Bone marrow (tissue), 2 donors: Measurements from ENCODE around the gene OXSR1.
"Not testable (repeated sequence)": the region's sequence is repeated elsewhere in the genome, so short reads cannot be mapped to it uniquely, and the experiment has no call there.

Source experiments
- DNase-seq, 2 donors: peaks; one replicate each; lab custom pipeline; 2025; lab: John Stamatoyannopoulos, UW

The OXSR1 gene

GRCh38 chr3:38127611-38128302 lies 37.6 kb upstream of the OXSR1 start:
- no peak for DNase-seq

GRCh38 chr3:38128303-38128655 lies 37.1 kb upstream of the OXSR1 start:
- no peak for DNase-seq

- DNase-seq: no peak
Observed at GRCh38 chr3:38129058-38129457, 36.3 kb upstream of the OXSR1 start.

GRCh38 chr3:38130631-38131065 lies 34.7 kb upstream of the OXSR1 start:
- no peak for DNase-seq

- peak in 1 of 2 donors; percentile 25 for DNase-seq
Observed at GRCh38 chr3:38131621-38132369, 33.5 kb upstream of the OXSR1 start.

GRCh38 chr3:38133209-38133556 lies 32.2 kb upstream of the OXSR1 start:
- no peak for DNase-seq

GRCh38 chr3:38133557-38134405 lies 31.6 kb upstream of the OXSR1 start:
- DNase-seq: no peak

GRCh38 chr3:38134517-38135143 lies 30.7 kb upstream of the OXSR1 start:
- not testable (repeated sequence) for DNase-seq

GRCh38 chr3:38135621-38136277 lies 29.6 kb upstream of the OXSR1 start:
- peak in 1 of 2 donors; percentile 15 for DNase-seq

- no peak for DNase-seq
Observed at GRCh38 chr3:38136393-38136776, 29.0 kb upstream of the OXSR1 start.

GRCh38 chr3:38136777-38137614 lies 28.3 kb upstream of the OXSR1 start, which contains the start of gene ACAA1:
Gene ACAA1, minus strand, starts transcription at chr3:38137127. Its CDS starts 92 bp downstream, at chr3:38137035.
- peak; percentile 84 to 99 for DNase-seq

- no peak for DNase-seq
Observed at GRCh38 chr3:38137615-38138348, 27.6 kb upstream of the OXSR1 start.

GRCh38 chr3:38138349-38139190 lies 26.8 kb upstream of the OXSR1 start, which contains the start of gene MYD88:
Gene MYD88, plus strand, starts transcription at chr3:38138661. Its CDS starts 40 bp downstream, at chr3:38138701.
- DNase-seq: peak; percentile 70 to 81

GRCh38 chr3:38139191-38139590 lies 26.1 kb upstream of the OXSR1 start:
- DNase-seq: no peak

GRCh38 chr3:38139652-38140051 lies 25.7 kb upstream of the OXSR1 start:
- no peak for DNase-seq

GRCh38 chr3:38140326-38141172 lies 24.8 kb upstream of the OXSR1 start:
- no peak for DNase-seq

GRCh38 chr3:38141173-38141951 lies 24.0 kb upstream of the OXSR1 start:
- DNase-seq: no peak
